Chondrocyte (in vitro differentiated cells): ENCODE results near the gene IL23R. TPM values are rescaled to one million over a fixed set of nuclear protein-coding genes. Genes with fewer than 3 reads are reported as not detected.

ENCODE experiments used
- DNase-seq: peaks from one replicate; pipeline ENCODE4 v3.0.0; 2021; ENCODE audit warnings: mixed read lengths, low spot score
- H3K27ac Mint-ChIP-seq: one replicate; pipeline ENCODE4 v1.8.0; 2021; ENCODE audit warnings: mild to moderate bottlenecking, moderate library complexity, mixed read lengths; ENCODE audit not compliant: unreplicated experiment
- H3K27me3 Mint-ChIP-seq: 2 replicates; pipeline ENCODE4 v1.8.0; 2021; ENCODE audit warnings: low read depth, mixed read lengths
- H3K36me3 Mint-ChIP-seq: 2 replicates; pipeline ENCODE4 v1.8.0; 2021; ENCODE audit warnings: low read depth, mixed read lengths
- H3K4me1 Mint-ChIP-seq: 2 replicates; pipeline ENCODE4 v1.8.0; 2021; ENCODE audit warnings: low read depth, mild to moderate bottlenecking, mixed read lengths
- H3K4me3 Mint-ChIP-seq: one replicate; pipeline ENCODE4 v1.8.0; 2021; ENCODE audit warnings: mild to moderate bottlenecking, moderate library complexity, mixed read lengths; ENCODE audit not compliant: unreplicated experiment
- H3K9me3 Mint-ChIP-seq: 2 replicates; pipeline ENCODE4 v1.8.0; 2021; ENCODE audit warnings: low read depth, mixed read lengths
- total RNA-seq: library from RNA; stranded (reverse); gene quantifications from 3 replicates; pipeline ENCODE4 v1.2.1, GENCODE V29; 2021
- TF ChIP-seq, protein P1 (sequence below): fragments of 200-600 bp; sonication (generic); IDR thresholded peaks from 2 replicates; pipeline ENCODE4 v1.5.0; 2021; ENCODE audit warnings: antibody characterized with exemption, mild to moderate bottlenecking, moderate library complexity

IL23R gene
- total RNA-seq, 1 donor from 2014 or later, result not detected

DNA sequence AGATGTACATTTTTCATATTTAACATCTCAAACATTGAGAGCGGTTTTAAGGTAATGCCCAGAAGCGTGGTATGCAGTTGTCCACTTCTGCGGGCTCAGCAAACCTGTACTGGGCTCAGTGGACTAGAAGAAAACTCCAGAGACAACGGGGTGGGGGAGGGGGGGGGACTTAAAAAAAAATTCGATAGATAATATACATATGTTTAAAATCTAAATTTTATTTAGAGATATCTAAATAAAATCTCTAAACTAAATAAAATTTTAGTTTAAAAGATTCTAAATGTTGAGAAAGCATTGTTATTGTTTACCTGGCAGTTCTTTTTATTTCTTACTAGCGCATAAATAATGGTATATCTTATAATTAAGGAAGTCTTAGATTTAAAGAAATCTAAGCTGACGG, 140.3 kb downstream of the IL23R start:
- DNase-seq, result no peak
- Mint-ChIP-seq H3K36me3 (no peaks in the 10 kb centered on the region), H3K27ac (no peak overlapping the region), H3K4me3 (no peak overlapping the region), H3K27me3 (peaks cover 31% of the 10 kb centered on the region), H3K9me3 (no peaks in the 10 kb centered on the region), H3K4me1 (peaks cover 6% of the 10 kb centered on the region)
- TF ChIP-seq, protein P1, sequence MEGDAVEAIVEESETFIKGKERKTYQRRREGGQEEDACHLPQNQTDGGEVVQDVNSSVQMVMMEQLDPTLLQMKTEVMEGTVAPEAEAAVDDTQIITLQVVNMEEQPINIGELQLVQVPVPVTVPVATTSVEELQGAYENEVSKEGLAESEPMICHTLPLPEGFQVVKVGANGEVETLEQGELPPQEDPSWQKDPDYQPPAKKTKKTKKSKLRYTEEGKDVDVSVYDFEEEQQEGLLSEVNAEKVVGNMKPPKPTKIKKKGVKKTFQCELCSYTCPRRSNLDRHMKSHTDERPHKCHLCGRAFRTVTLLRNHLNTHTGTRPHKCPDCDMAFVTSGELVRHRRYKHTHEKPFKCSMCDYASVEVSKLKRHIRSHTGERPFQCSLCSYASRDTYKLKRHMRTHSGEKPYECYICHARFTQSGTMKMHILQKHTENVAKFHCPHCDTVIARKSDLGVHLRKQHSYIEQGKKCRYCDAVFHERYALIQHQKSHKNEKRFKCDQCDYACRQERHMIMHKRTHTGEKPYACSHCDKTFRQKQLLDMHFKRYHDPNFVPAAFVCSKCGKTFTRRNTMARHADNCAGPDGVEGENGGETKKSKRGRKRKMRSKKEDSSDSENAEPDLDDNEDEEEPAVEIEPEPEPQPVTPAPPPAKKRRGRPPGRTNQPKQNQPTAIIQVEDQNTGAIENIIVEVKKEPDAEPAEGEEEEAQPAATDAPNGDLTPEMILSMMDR, result no peak

DNA sequence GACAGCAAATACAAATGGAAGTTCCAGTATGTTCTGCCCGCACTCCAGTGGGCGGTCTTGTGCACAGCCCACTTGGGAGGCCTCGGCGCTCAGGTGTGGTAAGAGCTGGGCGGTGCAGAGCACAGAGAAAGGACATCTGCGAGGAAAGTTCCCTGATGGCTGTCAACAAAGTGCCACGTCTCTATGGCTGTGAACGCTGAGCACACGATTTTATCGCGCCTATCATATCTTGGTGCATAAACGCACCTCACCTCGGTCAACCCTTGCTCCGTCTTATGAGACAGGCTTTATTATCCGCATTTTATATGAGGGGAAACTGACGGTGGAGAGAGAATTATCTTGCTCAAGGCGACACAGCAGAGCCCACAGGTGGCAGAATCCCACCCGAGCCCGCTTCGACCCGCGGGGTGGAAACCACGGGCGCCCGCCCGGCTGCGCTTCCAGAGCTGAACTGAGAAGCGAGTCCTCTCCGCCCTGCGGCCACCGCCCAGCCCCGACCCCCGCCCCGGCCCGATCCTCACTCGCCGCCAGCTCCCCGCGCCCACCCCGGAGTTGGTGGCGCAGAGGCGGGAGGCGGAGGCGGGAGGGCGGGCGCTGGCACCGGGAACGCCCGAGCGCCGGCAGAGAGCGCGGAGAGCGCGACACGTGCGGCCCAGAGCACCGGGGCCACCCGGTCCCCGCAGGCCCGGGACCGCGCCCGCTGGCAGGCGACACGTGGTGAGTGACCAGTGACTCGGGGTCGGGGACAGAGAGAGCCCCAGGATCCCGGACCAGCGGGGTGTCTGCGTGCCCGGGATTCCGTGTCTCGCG, 141.2 kb downstream of the IL23R start, which contains the start of gene IL12RB2:
Gene IL12RB2 (plus strand): TSS at position 623 of the 810 bp plus-strand sequence. CDS start 12,496 bp downstream, outside the sequence.
- Mint-ChIP-seq H3K27me3 (peaks cover 29% of the 10 kb centered on the region), H3K4me1 (peaks cover 6% of the 10 kb centered on the region), H3K9me3 (no peaks in the 10 kb centered on the region), H3K27ac (no peak within 1 kb of the TSS), H3K4me3 (peak within 1 kb of the TSS; percentile 64), H3K36me3 (peaks cover 1% of the 10 kb centered on the region)
- DNase-seq, result no peak
- TF ChIP-seq, protein P1, result no peak

DNA sequence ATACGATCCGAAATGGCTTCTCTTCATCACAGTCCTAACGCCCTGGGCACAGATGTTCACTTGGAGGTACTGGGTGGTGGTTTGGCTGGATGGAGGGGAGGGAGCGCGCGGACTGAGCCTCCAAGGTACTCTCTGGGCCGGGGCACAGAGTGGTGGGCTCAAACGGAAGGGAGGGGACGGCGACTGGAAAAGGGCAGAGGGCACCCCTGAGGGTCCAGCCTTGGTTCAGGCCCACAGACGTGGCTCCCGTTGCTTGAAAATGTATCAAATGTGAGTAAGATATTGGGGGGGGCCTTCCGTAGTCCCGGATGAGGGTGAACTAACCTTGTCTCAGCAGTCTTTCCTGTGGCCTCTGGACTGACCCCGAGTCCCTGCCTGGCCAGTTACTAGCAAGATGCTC, 141.9 kb downstream of the IL23R start:
- Mint-ChIP-seq H3K4me3 (peak overlapping the region; percentile 63), H3K9me3 (no peaks in the 10 kb centered on the region), H3K27me3 (peaks cover 28% of the 10 kb centered on the region), H3K27ac (no peak overlapping the region), H3K4me1 (peaks cover 6% of the 10 kb centered on the region), H3K36me3 (peaks cover 1% of the 10 kb centered on the region)
- TF ChIP-seq, protein P1, result no peak
- DNase-seq, result no peak

Other genes with a start within 250 kb of the IL23R start
- 5.8 to 13.0 TPM (median 9.6 TPM) in 3 replicates for gene DNAI4, start 241.6 kb upstream of the IL23R start, total RNA-seq
- gene MIER1, start 241.5 kb upstream of the IL23R start, total RNA-seq, result 39.3 to 41.1 TPM (median 40.1 TPM) in 3 replicates
- gene SLC35D1, start 112.3 kb upstream of the IL23R start, total RNA-seq, result 9.2 to 14.8 TPM (median 9.3 TPM) in 3 replicates
- not detected in 3 replicates for gene C1orf141, start 31.5 kb upstream of the IL23R start, total RNA-seq
- gene IL12RB2, start 141.4 kb downstream of the IL23R start, total RNA-seq, result not detected in 3 replicates